ENCODE data around the gene RNF215. TPM values are rescaled to one million over a fixed set of nuclear protein-coding genes. Genes with fewer than 3 reads are reported as not detected.

RNF215 gene
- total and polyA plus RNA-seq, 2 experiments from 2014 or later, result 7.2 to 18.1 TPM

- WGBS (ENCODE audit: low lambda C conversion rate, missing lambda C conversion rate), result 91% methylated on average over 13 of the region's 13 CpGs
Observed at GRCh38 chr22:30408388-30409102, 21.3 kb upstream of the RNF215 start.

GRCh38 chr22:30406400-30406799 is 19.2 kb upstream of the RNF215 start:
- TF ChIP-seq EZH2 (IDR thresholded peaks at IDR 0.05; ENCODE audit: borderline replicate concordance), result no peak
- TF ChIP-seq EZH2phosphoT487 (IDR thresholded peaks at IDR 0.05; ENCODE audit: low read depth, severe bottlenecking, unreplicated experiment), result no peak
- no peak for TF ChIP-seq CTCF (IDR thresholded peaks at IDR 0.05; ENCODE audit: poor library complexity)
- no peak overlapping the region for H2AFZ ChIP-seq
- no peaks in the 10 kb centered on the region for H3K27me3 ChIP-seq
- no peaks in the 10 kb centered on the region for H3K36me3 ChIP-seq (replicated peaks; ENCODE audit: insufficient read depth, low read depth)
- H4K20me1 ChIP-seq (ENCODE audit: insufficient read depth, poor library complexity, severe bottlenecking), result no peaks in the 10 kb centered on the region
- DNase-seq (ENCODE audit: low spot score), result no peak
- H3K9me2 ChIP-seq (replicated peaks; ENCODE audit: insufficient read depth), result no peaks in the 10 kb centered on the region
- no peak overlapping the region for H3K27ac ChIP-seq
- 97% methylated on average over 6 of the region's 6 CpGs for WGBS (ENCODE audit: low lambda C conversion rate, missing lambda C conversion rate)
- H3K4me1 ChIP-seq (ENCODE audit: insufficient read depth), result no peaks in the 10 kb centered on the region
- no peak overlapping the region for H3K4me2 ChIP-seq
- no peaks in the 10 kb centered on the region for H3K9me3 ChIP-seq (ENCODE audit: low read depth)
- H3K79me2 ChIP-seq, result no peaks in the 10 kb centered on the region
- no peak overlapping the region for H3K4me3 ChIP-seq

More at GRCh38 chr22:30408388-30409102, 21.3 kb upstream of the RNF215 start:
- H3K79me2 ChIP-seq, result no peaks in the 10 kb centered on the region
- H3K4me3 ChIP-seq, result no peak overlapping the region
- no peaks in the 10 kb centered on the region for H3K36me3 ChIP-seq (replicated peaks; ENCODE audit: insufficient read depth, low read depth)
- no peaks in the 10 kb centered on the region for H4K20me1 ChIP-seq (ENCODE audit: insufficient read depth, poor library complexity, severe bottlenecking)
- DNase-seq (ENCODE audit: low spot score), result no peak
- H3K27me3 ChIP-seq, result no peaks in the 10 kb centered on the region
- H3K27ac ChIP-seq, result no peak overlapping the region
- no peak for TF ChIP-seq EZH2phosphoT487 (IDR thresholded peaks at IDR 0.05; ENCODE audit: low read depth, severe bottlenecking, unreplicated experiment)
- no peak for TF ChIP-seq EZH2 (IDR thresholded peaks at IDR 0.05; ENCODE audit: borderline replicate concordance)
- no peak for TF ChIP-seq CTCF (IDR thresholded peaks at IDR 0.05; ENCODE audit: poor library complexity)
- no peaks in the 10 kb centered on the region for H3K9me3 ChIP-seq (ENCODE audit: low read depth)
- no peaks in the 10 kb centered on the region for H3K9me2 ChIP-seq (replicated peaks; ENCODE audit: insufficient read depth)
- H3K4me2 ChIP-seq, result no peak overlapping the region
- no peak overlapping the region for H2AFZ ChIP-seq
- no peaks in the 10 kb centered on the region for H3K4me1 ChIP-seq (ENCODE audit: insufficient read depth)

- H2AFZ ChIP-seq, result no peak overlapping the region
- H3K4me2 ChIP-seq, result no peak overlapping the region
- H3K36me3 ChIP-seq (replicated peaks; ENCODE audit: insufficient read depth, low read depth), result no peaks in the 10 kb centered on the region
- H3K27me3 ChIP-seq, result no peaks in the 10 kb centered on the region
- TF ChIP-seq EZH2 (IDR thresholded peaks at IDR 0.05; ENCODE audit: borderline replicate concordance), result no peak
- TF ChIP-seq EZH2phosphoT487 (IDR thresholded peaks at IDR 0.05; ENCODE audit: low read depth, severe bottlenecking, unreplicated experiment), result no peak
- no peak for TF ChIP-seq CTCF (IDR thresholded peaks at IDR 0.05; ENCODE audit: poor library complexity)
- no peaks in the 10 kb centered on the region for H3K79me2 ChIP-seq
- no peaks in the 10 kb centered on the region for H3K9me2 ChIP-seq (replicated peaks; ENCODE audit: insufficient read depth)
- H4K20me1 ChIP-seq (ENCODE audit: insufficient read depth, poor library complexity, severe bottlenecking), result no peaks in the 10 kb centered on the region
- H3K4me3 ChIP-seq, result no peak overlapping the region
- no peak overlapping the region for H3K27ac ChIP-seq
- no peaks in the 10 kb centered on the region for H3K4me1 ChIP-seq (ENCODE audit: insufficient read depth)
- DNase-seq (ENCODE audit: low spot score), result no peak
- 73% methylated on average over 4 of the region's 4 CpGs for WGBS (ENCODE audit: low lambda C conversion rate, missing lambda C conversion rate)
- H3K9me3 ChIP-seq (ENCODE audit: low read depth), result no peaks in the 10 kb centered on the region
Observed at GRCh38 chr22:30405731-30406130, 18.5 kb upstream of the RNF215 start.

All from hepatocyte (in vitro differentiated cells).